DMS79 (cell line): ENCODE measurements around the gene FAM24A.
"Not testable (repeated sequence)": the region's sequence is repeated elsewhere in the genome, so short reads cannot be mapped to it uniquely, and the experiment has no call there.

ENCODE experiments used
- DNase-seq: peaks from one replicate; lab custom pipeline; 2025; lab: John Stamatoyannopoulos, UW

FAM24A gene, protein sequence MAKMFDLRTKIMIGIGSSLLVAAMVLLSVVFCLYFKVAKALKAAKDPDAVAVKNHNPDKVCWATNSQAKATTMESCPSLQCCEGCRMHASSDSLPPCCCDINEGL

GRCh38 chr10:122910310-122910709 is at the start of gene FAM24A:
Gene FAM24A (plus strand): TSS chr10:122910610. CDS start chr10:122911635, 1,025 bp downstream.
- DNase-seq: no peak

- no peak for DNase-seq
Measured at GRCh38 chr10:122861711-122862161, 48.7 kb upstream of the FAM24A start.

DNA sequence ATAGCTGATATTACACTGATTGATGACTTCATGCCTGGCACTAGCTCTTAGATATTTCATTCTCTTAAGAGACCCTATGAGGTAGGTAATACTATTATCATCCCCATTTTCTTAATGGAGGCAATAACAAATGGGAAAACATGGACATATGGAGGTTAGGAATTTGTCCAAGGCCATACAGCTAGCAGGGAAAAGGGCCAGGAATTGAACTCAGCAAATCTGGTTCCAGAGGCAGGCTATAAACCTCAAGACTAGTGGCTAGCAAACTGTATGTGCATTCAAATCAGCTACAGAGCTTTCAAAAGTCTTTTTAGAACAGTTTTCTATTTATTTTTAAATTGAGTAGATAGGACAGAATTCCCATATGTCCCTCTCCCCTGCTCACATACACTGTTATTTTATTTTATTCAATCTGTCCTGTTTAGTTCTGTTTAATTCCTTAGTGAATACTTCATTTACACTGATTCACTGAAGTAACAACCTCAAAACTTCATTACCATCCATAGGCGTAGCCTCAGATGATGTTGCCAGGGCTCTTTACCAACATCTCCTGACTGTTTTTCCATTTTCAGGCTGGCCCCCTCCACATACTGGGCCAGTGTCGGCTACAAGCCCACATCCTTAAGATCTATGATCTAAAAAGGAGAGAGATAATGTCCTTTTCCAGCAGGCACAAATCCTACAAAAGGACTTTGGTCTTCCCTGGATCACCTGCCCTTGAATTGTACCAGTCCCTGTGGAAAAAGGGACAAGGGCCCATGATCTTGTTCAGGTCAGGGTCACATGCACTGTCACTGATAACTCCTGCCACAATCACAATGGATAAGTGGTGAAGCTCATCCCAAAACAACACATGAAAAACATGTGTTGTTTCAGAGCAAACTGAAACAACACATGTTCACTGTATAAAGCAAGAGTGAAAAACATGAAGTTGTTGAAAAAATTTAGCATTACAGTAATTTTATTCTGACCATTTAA is 46.9 kb upstream of the FAM24A start:
- DNase-seq: no peak

- no peak for DNase-seq
Measured at GRCh38 chr10:122864194-122864592, 46.2 kb upstream of the FAM24A start.

GRCh38 chr10:122864901-122865300 is 45.5 kb upstream of the FAM24A start:
- no peak for DNase-seq

DNA sequence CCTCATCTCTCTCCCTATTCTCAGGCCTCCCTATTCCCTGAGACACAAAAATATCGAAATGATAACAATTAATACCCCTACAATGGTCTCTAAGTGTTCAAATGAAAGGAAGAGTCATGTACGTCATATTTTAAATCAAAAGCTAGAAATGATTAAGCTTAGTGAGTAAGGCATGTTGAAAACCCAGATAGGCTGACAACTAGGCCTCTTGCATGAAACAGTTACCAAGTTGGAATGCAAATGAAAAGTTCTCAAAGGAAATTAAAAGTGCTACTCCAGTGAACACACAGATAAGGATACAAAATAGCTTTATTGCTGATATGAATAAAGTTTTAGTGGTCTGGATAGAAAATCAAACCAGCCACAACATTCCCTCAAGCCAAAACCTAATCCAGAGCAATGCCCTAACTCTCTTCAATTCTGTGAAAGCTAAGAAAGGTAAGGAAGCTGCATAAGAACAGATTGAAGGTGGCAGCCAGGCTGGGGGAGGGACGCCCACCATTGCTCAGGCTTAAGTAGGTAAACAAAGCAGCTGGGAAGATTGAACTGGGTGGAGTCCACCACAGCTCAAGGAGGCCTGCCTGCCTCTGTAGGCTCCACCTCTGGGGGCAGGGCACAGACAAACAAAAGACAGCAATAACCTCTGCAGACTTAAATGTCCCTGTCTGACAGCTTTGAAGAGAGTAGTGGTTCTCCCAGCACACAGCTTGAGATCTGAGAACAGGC is 43.5 kb upstream of the FAM24A start:
- not testable (repeated sequence) for DNase-seq

DNA sequence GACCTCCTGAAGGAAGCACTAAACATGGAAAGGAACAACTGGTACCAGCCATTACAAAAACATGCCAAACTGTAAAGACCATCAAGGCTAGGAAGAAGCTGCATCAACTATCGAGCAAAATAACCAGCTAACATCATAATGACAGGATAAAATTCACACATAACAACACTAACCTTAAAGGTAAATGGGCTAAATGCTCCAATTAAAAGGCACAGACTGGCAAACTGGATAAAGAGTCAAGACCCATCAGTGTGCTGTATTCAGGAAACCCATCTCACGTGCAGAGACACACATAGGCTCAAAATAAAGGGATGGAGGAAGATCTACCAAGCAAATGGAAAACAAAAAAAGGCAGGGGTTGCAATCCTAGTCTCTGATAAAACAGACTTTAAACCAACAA is 41.6 kb upstream of the FAM24A start:
- not testable (repeated sequence) for DNase-seq

DNA sequence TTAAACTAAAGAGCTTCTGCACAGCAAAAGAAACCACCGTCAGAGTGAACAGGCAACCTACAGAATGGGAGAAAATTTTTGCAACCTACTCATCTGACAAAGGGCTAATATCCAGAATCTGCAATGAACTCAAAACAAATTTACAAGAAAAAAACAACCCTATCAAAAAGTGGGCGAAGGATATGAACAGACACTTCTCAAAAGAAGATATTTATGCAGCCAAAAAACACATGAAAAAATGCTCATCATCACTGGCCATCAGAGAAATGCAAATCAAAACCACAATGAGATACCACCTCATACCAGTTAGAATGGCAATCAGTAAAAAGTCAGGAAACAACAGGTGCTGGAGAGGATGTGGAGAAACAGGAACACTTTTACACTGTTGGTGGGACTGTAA is 38.5 kb upstream of the FAM24A start:
- not testable (repeated sequence) for DNase-seq

DNA sequence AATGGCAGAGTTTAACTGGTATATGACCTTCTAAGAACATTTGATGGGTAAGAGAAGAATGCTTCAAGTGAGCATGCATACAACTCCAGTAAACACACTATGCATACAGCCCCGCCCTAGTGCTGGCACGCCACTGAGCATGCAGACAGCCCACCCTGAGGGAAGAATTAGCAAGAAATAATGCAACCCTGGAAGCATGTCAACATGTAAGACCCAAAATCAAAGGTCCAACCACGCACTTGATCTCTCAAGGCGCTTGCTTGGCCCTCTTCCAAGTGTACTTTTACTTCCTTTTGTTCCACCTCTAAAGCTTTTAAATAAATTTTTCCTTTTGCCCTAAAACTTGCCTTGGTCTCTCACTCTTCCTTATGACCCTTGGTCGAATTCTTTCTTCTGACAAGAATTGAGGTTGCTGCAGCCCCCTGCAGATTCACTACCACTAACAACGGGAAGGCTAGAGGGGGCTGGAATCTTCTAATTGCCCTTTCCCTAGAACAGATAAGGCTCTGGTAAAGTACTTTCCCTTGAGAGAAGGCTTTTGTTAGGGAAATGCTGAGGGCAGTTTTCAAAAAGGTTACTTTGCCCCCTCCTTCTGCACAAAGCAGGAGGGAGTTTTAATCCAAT is 34.5 kb upstream of the FAM24A start:
- DNase-seq: peak; percentile 74

DNA sequence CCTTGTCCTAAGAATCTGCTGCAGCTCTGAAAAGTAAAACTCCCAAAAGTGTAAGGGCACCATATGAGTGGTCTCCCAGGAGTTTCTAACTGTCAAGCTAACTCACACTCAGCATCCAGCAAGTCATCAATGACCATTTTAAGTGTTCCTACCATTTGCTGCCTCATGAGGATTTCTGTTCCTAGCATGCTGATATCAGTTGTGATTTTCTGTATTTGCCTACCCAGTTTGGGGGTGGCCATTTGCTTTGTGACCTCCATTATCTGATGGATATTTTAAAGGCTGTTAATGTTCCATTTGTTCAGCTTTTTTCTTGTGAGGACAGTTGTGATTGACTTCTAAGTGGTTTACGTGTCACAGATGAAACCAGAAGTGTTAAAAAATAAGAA is 33.9 kb upstream of the FAM24A start:
- no peak for DNase-seq

GRCh38 chr10:122877264-122877663 is 33.1 kb upstream of the FAM24A start:
- no peak for DNase-seq

GRCh38 chr10:122878799-122879338 is 31.5 kb upstream of the FAM24A start:
- peak; percentile 7 for DNase-seq

DNA sequence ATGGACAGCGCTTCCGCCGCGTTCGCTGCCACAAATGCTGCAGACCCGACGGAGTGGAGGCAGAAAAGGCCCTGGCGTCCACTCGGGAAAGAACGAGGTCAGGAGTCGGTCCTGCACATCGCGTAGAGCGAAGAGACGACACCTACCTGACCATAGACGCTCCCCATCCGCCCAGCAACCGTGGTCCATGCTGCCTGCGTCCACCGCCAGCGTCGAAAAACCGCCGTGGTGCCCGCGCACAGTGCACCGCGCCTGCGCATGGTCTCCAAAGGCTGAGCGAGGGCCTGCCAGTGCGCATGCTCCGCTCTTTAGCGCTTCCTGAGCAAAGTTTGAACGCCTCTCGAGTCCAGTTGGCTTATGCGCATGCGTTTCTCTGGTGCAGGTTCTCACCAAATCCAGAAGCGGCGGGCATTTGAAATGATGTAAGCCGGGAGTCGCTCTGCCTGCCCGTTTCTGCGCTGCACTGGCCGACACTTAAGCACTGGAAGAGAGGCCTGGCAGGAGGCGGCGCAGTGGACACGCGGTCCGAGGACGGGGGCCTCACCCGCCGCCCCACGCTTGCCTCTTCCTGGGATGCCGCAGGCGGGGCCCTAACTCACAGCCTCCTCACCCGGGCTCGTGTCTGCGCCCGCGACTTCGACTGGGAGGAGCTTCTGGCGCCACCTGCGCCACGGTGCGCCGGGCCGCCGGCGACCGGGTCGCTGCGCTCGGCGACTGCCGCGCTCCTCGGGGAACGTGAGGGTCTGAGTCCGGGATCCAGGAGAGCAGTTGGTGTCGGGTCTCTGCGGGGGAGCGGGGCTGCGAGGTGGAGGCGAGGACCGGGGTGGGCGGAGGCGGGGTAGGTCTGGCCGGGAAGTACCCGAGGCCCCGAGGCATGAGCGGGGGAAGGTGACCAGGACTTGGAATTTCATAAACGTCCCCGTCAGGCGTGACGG is 30.8 kb upstream of the FAM24A start, which contains the start of gene FAM24B:
FAM24B (minus strand) TSS at position 243 of the 935 bp plus-strand sequence. CDS start 29,066 bp downstream, outside the sequence.
- DNase-seq: peak; percentile 77

DNA sequence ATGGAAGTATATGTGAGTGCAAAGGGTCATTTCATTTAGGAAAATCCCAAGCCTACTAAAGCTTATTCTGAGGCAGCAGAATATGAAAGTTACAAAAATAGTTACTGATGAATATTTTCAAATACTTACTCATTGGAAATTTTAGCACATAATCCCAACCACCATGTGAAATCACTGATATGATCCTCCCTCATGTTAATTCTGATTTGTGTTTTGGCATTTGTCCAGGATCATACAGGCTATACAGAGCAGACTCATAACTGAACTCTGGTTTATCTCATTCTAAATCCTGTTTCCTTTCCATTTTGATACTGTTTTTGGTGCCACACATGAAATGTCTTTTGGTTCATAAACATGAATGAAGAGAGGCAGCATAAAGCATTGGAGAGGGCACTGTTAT is 27.6 kb upstream of the FAM24A start:
- no peak for DNase-seq

DNA sequence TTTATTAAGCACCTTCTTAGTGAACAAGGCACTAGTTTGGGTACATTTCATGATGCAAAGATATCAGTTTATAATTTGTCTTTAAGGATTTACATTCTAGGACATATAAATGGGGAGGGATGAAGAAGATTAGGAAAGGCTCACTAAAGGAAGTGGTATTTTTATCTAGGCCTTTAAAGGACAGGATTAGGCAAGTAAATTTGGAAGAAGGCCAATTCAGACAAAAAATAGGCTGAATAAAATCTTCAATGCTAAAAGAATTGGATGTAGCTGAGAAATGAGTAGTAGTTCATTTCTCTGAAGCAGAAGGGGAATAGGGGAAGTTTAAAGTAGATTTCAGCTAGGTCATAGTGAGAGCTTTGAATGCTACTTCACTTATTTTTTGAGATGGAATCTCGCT is 26.2 kb upstream of the FAM24A start:
- no peak for DNase-seq

DNA sequence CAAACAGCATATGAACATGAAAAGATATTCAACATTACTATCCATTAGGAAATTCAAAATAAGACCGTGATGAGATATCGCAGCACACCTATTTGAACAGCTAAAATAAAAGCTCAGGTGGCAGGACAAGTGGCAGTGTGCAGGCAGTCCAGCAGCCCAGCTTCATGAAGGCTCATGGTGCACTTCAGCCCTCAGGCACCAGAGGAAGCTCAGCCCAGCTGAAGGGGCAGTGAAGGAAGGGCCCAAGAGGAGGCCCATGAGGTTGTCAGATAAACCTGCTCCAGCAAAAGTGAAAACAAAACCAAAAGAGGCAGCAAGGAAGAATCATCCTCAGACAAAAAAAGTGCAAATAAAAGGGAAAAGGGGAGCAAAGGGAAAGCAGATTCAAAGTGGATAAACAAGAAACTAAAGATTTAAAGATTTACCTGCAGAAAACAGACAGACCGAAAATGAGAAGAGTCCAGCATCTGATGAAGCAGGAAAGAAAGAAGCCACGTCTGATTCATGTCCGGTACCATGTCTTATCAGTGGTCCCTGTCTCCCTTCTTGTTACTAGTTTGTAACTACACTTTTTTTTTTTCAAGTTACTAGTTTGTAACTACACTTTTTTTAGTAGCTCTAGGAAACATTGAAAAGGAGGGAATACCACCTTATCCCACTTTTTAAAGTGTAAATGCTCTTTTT is 16.0 kb upstream of the FAM24A start:
- no peak for DNase-seq

- not testable (repeated sequence) for DNase-seq
Measured at GRCh38 chr10:122903861-122904260, 6.5 kb upstream of the FAM24A start.

GRCh38 chr10:122911889-122912484 is 1.6 kb downstream of the FAM24A start:
- no peak for DNase-seq

DNA sequence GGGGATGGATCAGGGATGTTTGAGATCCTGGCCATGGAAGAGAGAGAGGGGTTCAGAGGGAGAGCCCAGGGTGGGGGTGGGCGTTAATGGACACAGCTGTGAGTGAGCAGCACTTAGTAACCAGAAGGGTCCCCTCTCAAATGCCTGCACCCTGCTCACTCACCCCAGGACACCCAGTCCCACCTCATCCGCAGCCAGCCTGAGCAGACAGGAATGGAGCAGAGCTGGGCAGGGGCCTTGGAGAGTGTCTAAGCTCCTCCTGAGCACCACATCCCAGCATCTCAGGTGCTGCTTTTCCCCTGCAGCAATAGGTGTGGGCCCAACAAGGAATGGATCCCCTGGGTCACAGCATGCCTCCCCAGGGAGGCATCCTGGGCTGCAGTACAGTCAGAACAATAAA is 5.3 kb downstream of the FAM24A start:
- no peak for DNase-seq

- DNase-seq: no peak
Measured at GRCh38 chr10:122930140-122930539, 19.7 kb downstream of the FAM24A start.
